Muscle layer of colon (tissue), 2 donors: ENCODE results near the gene SPEF2.

Experiments used
- H3K27ac ChIP-seq: one replicate; pipeline ENCODE4 v1.7.0; 2013; ENCODE audit warnings: low read depth, mild to moderate bottlenecking, low read length, moderate library complexity
- H3K27me3 ChIP-seq, 2 donors: one replicate each; pipeline ENCODE4 v1.7.0; 2013; ENCODE audit warnings: low read length in 2 of 2, mild to moderate bottlenecking in 2 of 2; ENCODE audit not compliant: insufficient read depth in 2 of 2, control insufficient read depth in 1 of 2
- H3K36me3 ChIP-seq: one replicate; pipeline ENCODE4 v1.7.0; 2013; ENCODE audit warnings: mild to moderate bottlenecking, low read length; ENCODE audit not compliant: insufficient read depth
- H3K4me1 ChIP-seq: one replicate; pipeline ENCODE4 v1.7.0; 2013; ENCODE audit warnings: mild to moderate bottlenecking, low read length; ENCODE audit not compliant: insufficient read depth
- H3K4me3 ChIP-seq, 2 donors: one replicate each; pipeline ENCODE4 v1.7.0; 2013; ENCODE audit warnings: low read length in 2 of 2, low read depth in 1 of 2, mild to moderate bottlenecking in 1 of 2, moderate library complexity in 1 of 2
- H3K9ac ChIP-seq: one replicate; pipeline ENCODE4 v1.7.0; 2013; ENCODE audit warnings: low read length
- H3K9me3 ChIP-seq: one replicate; pipeline ENCODE4 v1.7.0; 2013; ENCODE audit warnings: mild to moderate bottlenecking, low read length
- donor health status: abdominal sarcoma.
- donor health status: Adenocarcinoma of cecum.

The SPEF2 gene

GRCh38 chr5:35736280-35736679, 118.6 kb downstream of the SPEF2 start:
- H3K27me3 ChIP-seq: no peaks in the 10 kb centered on the region
- no peaks in the 10 kb centered on the region for H3K9me3 ChIP-seq
- no peaks in the 10 kb centered on the region for H3K36me3 ChIP-seq
- H3K4me1 ChIP-seq: no peaks in the 10 kb centered on the region
- no peak overlapping the region for H3K27ac ChIP-seq
- H3K4me3 ChIP-seq: no peak overlapping the region
- H3K9ac ChIP-seq: no peak overlapping the region

DNA sequence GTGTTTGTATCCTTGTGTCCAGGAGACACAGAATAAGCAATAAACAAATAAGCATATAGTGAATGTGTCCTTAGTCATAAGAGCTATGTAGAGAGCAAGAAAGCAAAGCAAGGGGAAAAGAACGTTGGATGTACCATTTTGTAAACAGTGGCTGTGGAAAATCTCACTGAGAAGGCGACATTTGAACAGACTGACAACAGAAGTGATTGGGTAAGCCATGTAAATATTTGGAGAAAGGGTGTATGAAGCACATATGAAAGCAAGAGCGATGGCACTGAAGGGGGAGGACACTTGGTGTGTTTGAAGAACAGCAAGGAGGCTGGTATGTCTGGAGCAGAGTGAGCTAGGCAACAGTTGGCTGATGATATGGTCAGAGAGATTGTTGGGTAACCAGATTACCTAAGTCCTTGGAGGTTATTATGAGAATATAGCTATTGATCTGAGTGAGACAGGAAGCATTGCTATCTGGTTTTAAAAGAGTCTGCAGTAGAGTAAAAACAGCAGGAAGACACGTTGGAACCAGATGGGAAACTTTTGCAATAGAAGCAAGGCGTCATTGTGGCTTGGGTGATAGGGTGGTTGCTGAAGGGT, 123.6 kb downstream of the SPEF2 start:
- Histone ChIP-seq H3K9ac (no peak overlapping the region), H3K27me3 (no peaks in the 10 kb centered on the region), H3K4me3 (no peak overlapping the region), H3K36me3 (no peaks in the 10 kb centered on the region), H3K4me1 (no peaks in the 10 kb centered on the region), H3K9me3 (no peaks in the 10 kb centered on the region), H3K27ac (no peak overlapping the region)

DNA sequence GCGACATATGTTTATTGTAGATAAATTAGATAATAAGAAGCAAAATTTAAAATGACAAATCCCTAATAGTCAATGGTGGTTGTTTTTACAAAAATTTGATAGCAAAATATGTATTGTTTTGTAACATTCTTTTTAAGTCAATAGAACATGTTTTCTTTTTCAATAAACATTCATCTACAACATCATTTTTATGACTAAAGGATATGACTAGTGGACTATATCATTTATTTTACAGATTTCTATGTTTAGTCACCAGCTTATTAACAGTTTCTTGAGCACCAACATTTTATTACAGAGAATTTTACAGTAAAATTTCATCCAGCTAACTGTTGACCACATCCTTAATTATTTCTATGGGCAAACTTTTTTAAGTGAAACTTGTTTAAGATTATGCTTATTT, 124.3 kb downstream of the SPEF2 start:
- Histone ChIP-seq H3K9ac (no peak overlapping the region), H3K4me1 (no peaks in the 10 kb centered on the region), H3K9me3 (no peaks in the 10 kb centered on the region), H3K4me3 (no peak overlapping the region), H3K36me3 (no peaks in the 10 kb centered on the region), H3K27ac (no peak overlapping the region), H3K27me3 (no peaks in the 10 kb centered on the region)

DNA sequence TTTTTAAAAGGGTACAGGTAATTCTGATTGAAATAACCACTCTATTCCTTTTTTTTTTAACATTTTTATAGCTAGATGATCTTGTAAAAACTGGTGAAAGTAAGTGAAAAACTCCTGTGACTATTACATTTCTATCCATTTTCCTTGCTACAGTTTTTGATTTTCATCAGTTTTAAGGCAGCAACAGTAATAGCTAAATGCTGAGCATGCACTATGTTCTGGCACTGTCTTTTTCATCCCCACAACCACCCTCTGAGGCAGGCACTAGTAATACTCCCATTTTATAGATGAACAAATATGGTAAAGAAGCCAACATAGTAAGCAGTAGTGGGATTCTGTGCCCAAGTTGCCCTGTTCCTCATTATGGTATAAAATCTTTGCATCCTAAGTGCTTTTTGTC, 126.0 kb downstream of the SPEF2 start:
- Histone ChIP-seq H3K27me3 (no peaks in the 10 kb centered on the region), H3K9ac (no peak overlapping the region), H3K9me3 (no peaks in the 10 kb centered on the region)

DNA sequence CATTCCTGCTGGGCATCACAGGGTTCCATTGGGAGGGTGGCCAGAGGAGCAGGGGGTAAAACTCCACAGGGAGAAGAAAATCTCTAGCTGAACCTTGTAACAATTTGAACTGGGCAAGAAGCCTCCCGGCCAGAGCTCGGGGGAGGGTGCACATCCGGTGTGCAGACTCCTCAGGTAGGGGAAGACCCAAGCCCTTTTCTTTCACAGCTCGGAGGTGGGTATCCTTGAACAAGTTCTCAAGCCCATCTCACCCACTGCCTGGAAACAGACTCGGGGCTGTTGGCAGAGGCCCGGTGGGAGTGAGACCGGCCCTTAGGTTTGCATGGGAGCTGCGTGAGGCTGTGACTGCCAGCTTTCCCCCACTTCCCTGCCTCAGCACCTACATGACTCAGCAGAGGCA, 127.5 kb downstream of the SPEF2 start:
- no peaks in the 10 kb centered on the region for H3K9me3 ChIP-seq
- no peaks in the 10 kb centered on the region for H3K36me3 ChIP-seq
- no peaks in the 10 kb centered on the region for H3K4me1 ChIP-seq
- no peak overlapping the region for H3K9ac ChIP-seq
- H3K27me3 ChIP-seq: no peaks in the 10 kb centered on the region
- no peak overlapping the region for H3K4me3 ChIP-seq
- H3K27ac ChIP-seq: no peak overlapping the region

More for the DNA sequence above, 126.0 kb downstream of the SPEF2 start:
- Histone ChIP-seq H3K4me1 (no peaks in the 10 kb centered on the region), H3K4me3 (no peak overlapping the region), H3K36me3 (no peaks in the 10 kb centered on the region), H3K27ac (no peak overlapping the region)

DNA sequence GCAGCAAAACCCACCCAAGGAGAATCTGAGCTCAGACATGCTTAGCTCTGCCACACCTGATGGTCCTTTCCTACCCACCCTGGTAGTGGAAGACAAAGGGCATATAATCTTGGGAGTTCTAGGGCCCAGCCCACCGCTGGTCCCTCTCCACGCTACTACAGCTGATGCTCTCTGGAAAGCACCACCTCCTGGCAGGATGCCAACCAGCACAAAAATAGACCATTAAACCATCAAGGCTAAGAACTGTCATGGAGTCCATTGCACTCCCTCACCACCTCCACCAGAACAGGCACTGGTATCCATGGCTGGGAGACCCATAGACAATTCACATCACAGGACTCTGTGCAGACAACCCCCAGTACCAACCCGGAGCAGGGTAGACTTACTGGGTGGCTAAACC, 128.0 kb downstream of the SPEF2 start:
- H3K4me1 ChIP-seq: no peaks in the 10 kb centered on the region
- H3K27ac ChIP-seq: no peak overlapping the region
- H3K9ac ChIP-seq: no peak overlapping the region
- no peaks in the 10 kb centered on the region for H3K27me3 ChIP-seq
- no peaks in the 10 kb centered on the region for H3K9me3 ChIP-seq
- no peak overlapping the region for H3K4me3 ChIP-seq
- no peaks in the 10 kb centered on the region for H3K36me3 ChIP-seq

DNA sequence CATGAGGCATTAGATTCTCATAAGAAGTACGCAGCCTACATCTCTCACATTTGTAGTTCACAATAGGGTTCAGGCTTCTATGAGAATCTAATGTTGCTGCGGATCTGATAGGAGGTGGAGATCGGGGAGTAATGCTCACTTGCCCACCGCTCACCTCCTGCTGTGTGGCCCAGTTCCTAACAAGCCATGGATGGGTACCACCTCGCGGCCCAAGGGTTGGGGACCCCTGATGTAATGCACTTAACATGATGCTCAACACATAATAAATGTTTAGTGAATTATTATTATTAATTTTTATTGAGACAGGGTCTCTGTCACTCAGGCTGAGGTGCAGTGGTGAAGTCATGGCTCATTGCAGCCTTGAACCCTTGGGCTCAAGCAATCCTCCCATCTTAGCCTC, 134.3 kb downstream of the SPEF2 start:
- Histone ChIP-seq H3K4me3 (no peak overlapping the region), H3K4me1 (no peaks in the 10 kb centered on the region), H3K9ac (no peak overlapping the region), H3K36me3 (no peaks in the 10 kb centered on the region), H3K27ac (no peak overlapping the region), H3K27me3 (no peaks in the 10 kb centered on the region), H3K9me3 (no peaks in the 10 kb centered on the region)

- Histone ChIP-seq H3K9me3 (no peaks in the 10 kb centered on the region), H3K36me3 (no peaks in the 10 kb centered on the region), H3K9ac (no peak overlapping the region), H3K4me3 (no peak overlapping the region), H3K4me1 (no peaks in the 10 kb centered on the region), H3K27ac (no peak overlapping the region), H3K27me3 (no peaks in the 10 kb centered on the region)
Observed at GRCh38 chr5:35753500-35753899, 135.8 kb downstream of the SPEF2 start.

- no peak overlapping the region for H3K27ac ChIP-seq
- H3K9me3 ChIP-seq: no peaks in the 10 kb centered on the region
- H3K4me3 ChIP-seq: no peak overlapping the region
- no peaks in the 10 kb centered on the region for H3K4me1 ChIP-seq
- H3K36me3 ChIP-seq: no peaks in the 10 kb centered on the region
- no peak overlapping the region for H3K9ac ChIP-seq
- no peaks in the 10 kb centered on the region for H3K27me3 ChIP-seq
Observed at GRCh38 chr5:35754481-35754880, 136.8 kb downstream of the SPEF2 start.

DNA sequence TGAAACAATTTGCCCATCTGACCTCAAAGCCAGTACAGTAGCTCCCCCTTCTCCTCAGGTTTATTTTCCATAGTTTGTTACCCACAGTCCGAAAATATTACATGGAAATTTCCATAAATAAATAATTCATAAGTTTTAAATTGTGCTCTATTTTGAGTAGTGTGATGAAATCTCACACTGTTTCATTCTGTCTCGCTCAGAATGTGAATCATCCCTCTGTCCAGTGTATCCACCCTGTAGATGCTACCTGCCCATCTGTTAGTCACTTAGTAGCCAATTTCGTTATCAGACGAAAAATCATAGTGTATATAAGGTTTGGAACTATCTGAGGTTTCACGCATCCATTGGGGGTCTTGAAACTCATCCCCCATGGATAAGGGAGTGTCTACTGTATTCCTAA, 138.3 kb downstream of the SPEF2 start:
- H3K27me3 ChIP-seq: no peaks in the 10 kb centered on the region
- no peaks in the 10 kb centered on the region for H3K9me3 ChIP-seq
- no peaks in the 10 kb centered on the region for H3K36me3 ChIP-seq
- no peak overlapping the region for H3K4me3 ChIP-seq
- no peaks in the 10 kb centered on the region for H3K4me1 ChIP-seq
- H3K9ac ChIP-seq: no peak overlapping the region
- H3K27ac ChIP-seq: no peak overlapping the region

GRCh38 chr5:35758151-35758724, 140.6 kb downstream of the SPEF2 start:
- Histone ChIP-seq H3K9ac (no peak overlapping the region), H3K27ac (no peak overlapping the region), H3K4me1 (no peaks in the 10 kb centered on the region), H3K36me3 (no peaks in the 10 kb centered on the region), H3K4me3 (no peak overlapping the region), H3K9me3 (no peaks in the 10 kb centered on the region), H3K27me3 (no peaks in the 10 kb centered on the region)

GRCh38 chr5:35761541-35761940, 143.9 kb downstream of the SPEF2 start:
- H3K27ac ChIP-seq: no peak overlapping the region
- H3K9me3 ChIP-seq: no peaks in the 10 kb centered on the region
- no peaks in the 10 kb centered on the region for H3K27me3 ChIP-seq
- no peaks in the 10 kb centered on the region for H3K36me3 ChIP-seq
- H3K4me3 ChIP-seq: no peak overlapping the region
- no peak overlapping the region for H3K9ac ChIP-seq
- H3K4me1 ChIP-seq: no peaks in the 10 kb centered on the region
